ENCODE data around the gene DNAJC12.

The DNAJC12 gene

GRCh38 chr10:67794909-67795460, 43.0 kb downstream of the DNAJC12 start:
- no peak overlapping the region for H3K9ac ChIP-seq (ENCODE audit: low read length)
- no peaks in the 10 kb centered on the region for H4K20me1 ChIP-seq (ENCODE audit: insufficient read depth, low read length)
- H3K27me3 ChIP-seq (ENCODE audit: insufficient read depth, low read length) = no peaks in the 10 kb centered on the region
- H3K4me3 ChIP-seq (ENCODE audit: low read depth, low read length, poor library complexity, severe bottlenecking) = no peak overlapping the region
- no peaks in the 10 kb centered on the region for H3K9me2 ChIP-seq (ENCODE audit: low read depth, low read length)
- no peak overlapping the region for H3K27ac ChIP-seq (ENCODE audit: low read depth, low read length, poor library complexity, severe bottlenecking)
- no peak overlapping the region for H2AFZ ChIP-seq (ENCODE audit: low read length)
- peaks cover 4% of the 10 kb centered on the region for H3K4me1 ChIP-seq (ENCODE audit: insufficient read depth, low read length, severe bottlenecking)
- H3F3A ChIP-seq (ENCODE audit: insufficient read depth, low read length) = no peaks in the 10 kb centered on the region
- TF ChIP-seq, protein P1, sequence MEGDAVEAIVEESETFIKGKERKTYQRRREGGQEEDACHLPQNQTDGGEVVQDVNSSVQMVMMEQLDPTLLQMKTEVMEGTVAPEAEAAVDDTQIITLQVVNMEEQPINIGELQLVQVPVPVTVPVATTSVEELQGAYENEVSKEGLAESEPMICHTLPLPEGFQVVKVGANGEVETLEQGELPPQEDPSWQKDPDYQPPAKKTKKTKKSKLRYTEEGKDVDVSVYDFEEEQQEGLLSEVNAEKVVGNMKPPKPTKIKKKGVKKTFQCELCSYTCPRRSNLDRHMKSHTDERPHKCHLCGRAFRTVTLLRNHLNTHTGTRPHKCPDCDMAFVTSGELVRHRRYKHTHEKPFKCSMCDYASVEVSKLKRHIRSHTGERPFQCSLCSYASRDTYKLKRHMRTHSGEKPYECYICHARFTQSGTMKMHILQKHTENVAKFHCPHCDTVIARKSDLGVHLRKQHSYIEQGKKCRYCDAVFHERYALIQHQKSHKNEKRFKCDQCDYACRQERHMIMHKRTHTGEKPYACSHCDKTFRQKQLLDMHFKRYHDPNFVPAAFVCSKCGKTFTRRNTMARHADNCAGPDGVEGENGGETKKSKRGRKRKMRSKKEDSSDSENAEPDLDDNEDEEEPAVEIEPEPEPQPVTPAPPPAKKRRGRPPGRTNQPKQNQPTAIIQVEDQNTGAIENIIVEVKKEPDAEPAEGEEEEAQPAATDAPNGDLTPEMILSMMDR (IDR thresholded peaks at IDR 0.05; ENCODE audit: low read length) = no peak
- TF ChIP-seq EZH2 (IDR thresholded peaks at IDR 0.05; ENCODE audit: borderline replicate concordance, low read length) = no peak
- H3K79me2 ChIP-seq (ENCODE audit: insufficient read depth, low read length) = no peaks in the 10 kb centered on the region
- H3K36me3 ChIP-seq (ENCODE audit: insufficient read depth, low read length) = no peaks in the 10 kb centered on the region
- no peaks in the 10 kb centered on the region for H3K9me3 ChIP-seq (ENCODE audit: low read length)
- H3K4me2 ChIP-seq (ENCODE audit: low read length) = no peak overlapping the region

DNA sequence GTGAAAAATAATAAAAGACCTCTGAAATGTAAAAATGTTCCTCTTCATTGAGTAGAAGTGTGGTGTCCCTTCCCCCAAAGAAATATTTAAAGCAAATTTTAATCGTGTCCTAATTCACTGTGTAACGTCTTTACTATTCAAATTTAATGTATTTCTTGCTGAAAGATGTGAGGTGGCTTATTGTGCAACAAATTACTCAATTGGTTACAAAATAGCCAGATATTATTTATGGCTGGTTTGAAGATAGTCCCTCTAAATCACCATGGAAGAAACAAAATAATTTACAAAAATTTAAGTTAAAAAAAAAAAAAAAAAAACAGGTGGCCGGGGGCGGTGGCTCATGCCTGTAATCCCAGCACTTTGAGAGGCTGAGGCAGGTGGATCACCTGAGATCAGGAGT, 43.7 kb downstream of the DNAJC12 start:
- H2AFZ ChIP-seq (ENCODE audit: low read length) = no peak overlapping the region
- peaks cover 4% of the 10 kb centered on the region for H3K4me1 ChIP-seq (ENCODE audit: insufficient read depth, low read length, severe bottlenecking)
- H3K36me3 ChIP-seq (ENCODE audit: insufficient read depth, low read length) = no peaks in the 10 kb centered on the region
- H3F3A ChIP-seq (ENCODE audit: insufficient read depth, low read length) = no peaks in the 10 kb centered on the region
- H3K4me3 ChIP-seq (ENCODE audit: low read depth, low read length, poor library complexity, severe bottlenecking) = no peak overlapping the region
- no peak overlapping the region for H3K4me2 ChIP-seq (ENCODE audit: low read length)
- H3K9me2 ChIP-seq (ENCODE audit: low read depth, low read length) = no peaks in the 10 kb centered on the region
- TF ChIP-seq EZH2 (IDR thresholded peaks at IDR 0.05; ENCODE audit: borderline replicate concordance, low read length) = no peak
- TF ChIP-seq, protein P1 (IDR thresholded peaks at IDR 0.05; ENCODE audit: low read length) = no peak
- H4K20me1 ChIP-seq (ENCODE audit: insufficient read depth, low read length) = no peaks in the 10 kb centered on the region
- H3K9me3 ChIP-seq (ENCODE audit: low read length) = no peaks in the 10 kb centered on the region
- H3K9ac ChIP-seq (ENCODE audit: low read length) = no peak overlapping the region
- no peak overlapping the region for H3K27ac ChIP-seq (ENCODE audit: low read depth, low read length, poor library complexity, severe bottlenecking)
- no peaks in the 10 kb centered on the region for H3K79me2 ChIP-seq (ENCODE audit: insufficient read depth, low read length)
- H3K27me3 ChIP-seq (ENCODE audit: insufficient read depth, low read length) = no peaks in the 10 kb centered on the region

DNA sequence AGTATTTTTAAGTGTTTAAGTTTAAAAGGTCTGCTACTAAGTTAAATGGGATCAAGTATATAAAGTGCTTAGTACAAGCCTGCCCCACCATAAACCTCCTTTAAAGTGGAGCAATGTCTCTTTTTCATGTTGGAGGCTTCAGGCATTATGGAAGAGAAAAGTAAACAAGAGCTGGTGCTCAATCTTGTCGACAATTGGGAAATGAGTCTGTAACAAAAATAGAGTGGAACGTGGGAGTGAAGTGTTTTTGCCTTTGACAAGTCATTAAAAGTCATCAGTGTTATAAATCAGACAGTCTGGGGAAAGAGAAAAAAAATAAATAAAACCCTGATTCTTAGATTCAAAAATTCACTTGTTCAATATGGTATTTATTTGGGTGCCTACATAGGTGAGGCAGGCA, 44.7 kb downstream of the DNAJC12 start:
- H2AFZ ChIP-seq (ENCODE audit: low read length) = no peak overlapping the region
- no peaks in the 10 kb centered on the region for H3K79me2 ChIP-seq (ENCODE audit: insufficient read depth, low read length)
- no peak overlapping the region for H3K4me3 ChIP-seq (ENCODE audit: low read depth, low read length, poor library complexity, severe bottlenecking)
- H3K9me2 ChIP-seq (ENCODE audit: low read depth, low read length) = no peaks in the 10 kb centered on the region
- no peaks in the 10 kb centered on the region for H3K9me3 ChIP-seq (ENCODE audit: low read length)
- no peak overlapping the region for H3K27ac ChIP-seq (ENCODE audit: low read depth, low read length, poor library complexity, severe bottlenecking)
- H3K36me3 ChIP-seq (ENCODE audit: insufficient read depth, low read length) = no peaks in the 10 kb centered on the region
- peaks cover 12% of the 10 kb centered on the region for H3K4me1 ChIP-seq (ENCODE audit: insufficient read depth, low read length, severe bottlenecking)
- H3F3A ChIP-seq (ENCODE audit: insufficient read depth, low read length) = no peaks in the 10 kb centered on the region
- H3K4me2 ChIP-seq (ENCODE audit: low read length) = no peak overlapping the region
- H3K9ac ChIP-seq (ENCODE audit: low read length) = no peak overlapping the region
- H3K27me3 ChIP-seq (ENCODE audit: insufficient read depth, low read length) = no peaks in the 10 kb centered on the region
- H4K20me1 ChIP-seq (ENCODE audit: insufficient read depth, low read length) = no peaks in the 10 kb centered on the region
- TF ChIP-seq EZH2 (IDR thresholded peaks at IDR 0.05; ENCODE audit: borderline replicate concordance, low read length) = no peak
- TF ChIP-seq, protein P1 (IDR thresholded peaks at IDR 0.05; ENCODE audit: low read length) = no peak

Measured in OCI-LY1 (cell line).